Measurements from ENCODE around the gene PPP1R11.

The PPP1R11 gene

DNA sequence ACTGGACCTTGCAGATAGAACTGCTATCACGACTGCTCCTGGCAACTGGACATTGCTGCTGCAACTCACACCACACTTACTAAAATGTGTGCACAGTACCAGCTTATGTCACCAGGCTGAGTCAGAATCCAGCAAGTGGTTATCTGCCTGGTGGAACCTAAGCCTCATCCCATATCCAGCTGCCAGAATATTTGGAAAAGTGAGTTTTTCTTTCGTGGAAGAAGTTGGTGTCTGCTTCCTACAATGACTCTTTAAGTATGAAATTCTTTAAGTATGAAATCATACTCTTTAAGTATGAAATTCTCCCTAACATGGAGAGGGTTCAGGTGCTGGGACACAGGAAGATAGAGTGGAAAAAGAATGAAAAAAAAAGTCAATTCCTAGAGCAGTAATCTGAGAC, 22.4 kb upstream of the PPP1R11 start:
- DNase-seq (ENCODE audit: low spot score), result no peak

DNA sequence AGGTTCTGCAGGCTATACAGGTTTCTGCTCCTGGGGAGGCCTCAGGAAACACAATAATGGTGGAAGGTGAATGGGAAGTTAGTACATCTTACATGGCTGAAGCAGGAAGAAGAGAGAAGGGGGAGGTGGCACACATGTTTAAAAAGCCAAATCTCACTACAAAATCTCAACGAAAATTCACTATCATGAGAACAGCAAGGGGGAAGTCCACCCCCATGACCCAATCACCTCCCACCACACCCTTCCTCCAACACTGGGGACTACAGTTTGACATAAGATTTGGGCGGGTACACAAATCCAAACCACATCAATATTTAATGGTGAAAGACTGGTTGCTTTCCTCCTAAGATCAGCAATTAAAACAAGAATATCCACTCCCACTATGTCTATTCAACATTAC, 19.8 kb upstream of the PPP1R11 start:
- no peak for TF ChIP-seq CTCF (IDR thresholded peaks at IDR 0.05; ENCODE audit: extremely low read depth, missing control alignments)
- DNase-seq (ENCODE audit: low spot score), result no peak

More for the DNA sequence above, 22.4 kb upstream of the PPP1R11 start:
- no peak for TF ChIP-seq CTCF (IDR thresholded peaks at IDR 0.05; ENCODE audit: extremely low read depth, missing control alignments)

- TF ChIP-seq CTCF (IDR thresholded peaks at IDR 0.05; ENCODE audit: extremely low read depth, missing control alignments), result no peak
- DNase-seq (ENCODE audit: low spot score), result no peak
These were observed 13.3 kb upstream of the PPP1R11 start for GRCh38 chr6:30053682-30054081.

DNA sequence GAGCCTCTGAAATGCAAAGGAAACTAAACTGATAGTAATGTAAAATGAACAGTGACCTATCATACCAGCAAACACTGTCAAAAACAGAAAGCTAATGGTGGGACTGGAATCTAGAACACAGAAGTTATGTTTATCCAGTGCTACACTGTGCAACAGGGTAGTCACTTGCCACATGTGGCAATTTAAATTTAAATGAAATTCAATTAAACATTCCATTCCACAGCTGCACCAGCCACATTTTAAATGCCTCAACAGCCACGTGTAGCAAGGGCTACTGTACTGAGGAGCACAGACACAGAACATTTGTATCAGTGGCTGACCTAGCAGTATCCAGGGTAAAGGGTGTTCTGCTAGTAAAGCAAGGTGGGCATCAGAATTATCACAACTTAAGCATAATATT, 11.5 kb upstream of the PPP1R11 start:
- no peak for DNase-seq (ENCODE audit: low spot score)
- no peak for TF ChIP-seq CTCF (IDR thresholded peaks at IDR 0.05; ENCODE audit: extremely low read depth, missing control alignments)

DNA sequence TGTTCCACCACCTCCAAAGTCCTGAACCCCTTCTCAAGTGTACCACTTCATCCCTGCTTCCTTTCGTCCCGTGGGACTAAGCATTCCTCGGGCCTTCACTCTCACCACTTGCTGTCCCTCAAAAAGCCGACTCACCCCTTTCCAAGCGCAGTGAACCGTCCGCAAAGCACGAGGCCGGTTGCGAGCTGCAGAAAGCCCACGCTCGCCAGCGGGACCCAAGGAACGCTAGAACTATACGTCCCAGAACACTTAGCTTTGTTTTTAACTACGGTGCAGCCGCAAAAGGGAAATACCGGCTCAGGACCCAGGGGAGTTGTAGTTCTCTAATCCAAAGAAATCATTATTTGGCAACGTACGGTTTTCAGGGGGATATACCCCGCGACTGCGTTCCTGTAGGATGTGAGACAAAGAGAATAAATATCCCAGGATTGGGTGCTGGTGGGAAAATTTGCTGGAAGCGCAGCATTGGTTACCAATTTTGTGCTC, 6.3 kb upstream of the PPP1R11 start:
- peak; percentile 23 for DNase-seq (ENCODE audit: low spot score)
- TF ChIP-seq CTCF (IDR thresholded peaks at IDR 0.05; ENCODE audit: extremely low read depth, missing control alignments), result no peak

GRCh38 chr6:30061092-30061857, 5.7 kb upstream of the PPP1R11 start, which contains the start of gene POLR1H:
TSS of gene POLR1H (plus strand) at chr6:30061265. CDS start at chr6:30061525, 260 bp downstream.
- TF ChIP-seq CTCF (IDR thresholded peaks at IDR 0.05; ENCODE audit: extremely low read depth, missing control alignments), result no peak
- DNase-seq (ENCODE audit: low spot score), result peak; percentile 87

DNA sequence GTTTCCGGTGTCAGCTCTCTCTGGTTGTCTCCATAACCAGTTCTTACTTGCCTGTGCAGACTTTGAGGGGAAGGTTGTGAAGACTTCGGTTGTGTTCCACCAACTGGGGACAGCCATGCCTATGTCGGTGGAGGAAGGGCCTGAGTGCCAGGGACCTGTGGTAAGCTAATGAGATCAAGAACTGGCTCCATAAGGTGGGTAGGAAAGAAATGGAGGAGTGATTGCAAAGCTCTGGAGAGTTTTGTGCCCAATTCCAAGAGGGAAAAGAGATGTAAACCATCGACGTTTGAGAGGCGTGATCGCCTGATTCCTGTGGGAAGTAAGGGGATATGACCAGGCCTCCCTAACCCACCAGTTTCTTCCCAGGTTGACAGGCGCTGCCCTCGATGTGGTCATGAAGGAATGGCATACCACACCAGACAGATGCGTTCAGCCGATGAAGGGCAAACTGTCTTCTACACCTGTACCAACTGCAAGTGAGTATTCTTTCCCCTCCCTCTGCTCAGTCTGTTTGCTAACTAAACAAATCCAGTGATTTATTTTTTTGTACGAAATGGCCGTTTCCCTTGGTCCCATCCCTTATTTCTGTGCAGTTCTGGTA, 5.0 kb upstream of the PPP1R11 start:
- TF ChIP-seq CTCF (IDR thresholded peaks at IDR 0.05; ENCODE audit: extremely low read depth, missing control alignments), result no peak
- peak; percentile 32 for DNase-seq (ENCODE audit: low spot score)
